ENCODE data around the gene MGMT. TPM values are rescaled to one million over a fixed set of nuclear protein-coding genes. Genes with fewer than 3 reads are reported as not detected.

MGMT gene
- polyA plus RNA-seq, 1 of the 3 experiments (the other 2 are of a cell fraction), result 10.8 TPM

DNA sequence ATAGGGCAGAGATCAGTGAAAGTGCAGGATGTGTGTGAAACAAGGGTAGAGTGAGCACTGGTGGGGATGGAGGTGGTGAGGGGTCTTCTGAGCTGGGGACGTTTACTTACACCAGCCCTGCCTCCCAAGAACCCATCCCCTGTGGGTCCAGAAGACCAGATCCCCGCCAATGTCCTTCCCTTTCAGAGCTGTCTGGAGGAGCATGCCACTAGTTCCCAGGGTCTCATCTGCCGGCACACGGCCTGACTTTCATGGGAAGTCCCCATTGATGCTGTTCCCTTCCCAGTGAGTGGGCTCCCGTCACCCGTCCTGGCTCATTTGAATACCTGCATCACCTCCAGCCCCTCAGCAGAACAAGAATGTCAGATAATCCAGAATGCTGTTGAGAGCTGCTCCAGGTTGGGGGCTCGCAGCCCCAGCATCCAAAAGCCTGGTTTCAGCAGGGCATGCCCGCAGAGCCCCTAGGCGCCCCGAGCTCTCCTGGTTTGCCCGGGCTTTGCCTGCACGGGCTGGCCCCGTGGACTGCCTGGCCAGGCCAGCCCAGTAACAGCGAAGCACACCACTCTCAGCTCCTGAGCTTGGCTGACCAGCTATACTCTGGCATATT is 246.7 kb downstream of the MGMT start (continued):
- TF ChIP-seq, protein P1, sequence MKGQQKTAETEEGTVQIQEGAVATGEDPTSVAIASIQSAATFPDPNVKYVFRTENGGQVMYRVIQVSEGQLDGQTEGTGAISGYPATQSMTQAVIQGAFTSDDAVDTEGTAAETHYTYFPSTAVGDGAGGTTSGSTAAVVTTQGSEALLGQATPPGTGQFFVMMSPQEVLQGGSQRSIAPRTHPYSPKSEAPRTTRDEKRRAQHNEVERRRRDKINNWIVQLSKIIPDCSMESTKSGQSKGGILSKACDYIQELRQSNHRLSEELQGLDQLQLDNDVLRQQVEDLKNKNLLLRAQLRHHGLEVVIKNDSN (IDR thresholded peaks at IDR 0.05; ENCODE audit: borderline replicate concordance, low read depth), result no peak
- no peak for TF ChIP-seq MXI1 (IDR thresholded peaks at IDR 0.05; ENCODE audit: low read depth, low read length)
- TF ChIP-seq RXRA (IDR thresholded peaks at IDR 0.05; ENCODE audit: borderline replicate concordance, low read depth), result no peak

DNA sequence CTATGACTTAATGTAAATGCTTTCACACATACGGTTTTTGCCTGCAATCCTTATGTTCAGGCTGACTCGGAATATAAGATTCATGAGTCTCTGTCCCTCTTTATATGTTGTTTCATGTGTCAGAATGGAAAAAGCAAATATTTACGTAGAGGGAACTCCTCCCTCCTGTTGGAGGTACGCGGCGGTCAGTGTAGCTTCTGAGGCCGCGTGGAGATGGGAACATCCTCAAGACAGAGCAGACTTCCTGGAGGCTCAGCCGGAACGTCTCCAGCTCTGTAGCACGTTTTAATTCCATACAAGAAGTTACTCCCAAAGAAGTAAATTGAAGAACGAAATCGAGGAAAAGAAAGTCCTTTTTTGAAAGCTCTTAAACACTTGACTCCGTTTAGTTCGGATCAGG is 248.8 kb downstream of the MGMT start:
- TF ChIP-seq FOXJ3 (CRISPR knock-in tag; IDR thresholded peaks at IDR 0.05) (no peak), FOXM1 (IDR thresholded peaks at IDR 0.05; ENCODE audit: low read depth) (no peak), RCOR1 (IDR thresholded peaks at IDR 0.05; ENCODE audit: low read length) (no peak), JUND (IDR thresholded peaks at IDR 0.05) (no peak), SMC3 (IDR thresholded peaks at IDR 0.05; ENCODE audit: low read depth, low read length) (no peak), EZH2phosphoT487 (IDR thresholded peaks at IDR 0.05; ENCODE audit: borderline replicate concordance, low read depth) (no peak), YY1 (IDR thresholded peaks at IDR 0.05; ENCODE audit: low read depth) (no peak), MXI1 (IDR thresholded peaks at IDR 0.05; ENCODE audit: low read depth, low read length) (no peak), NRF1 (IDR thresholded peaks at IDR 0.05; ENCODE audit: low read depth, low read length) (no peak), RFX5 (IDR thresholded peaks at IDR 0.05; ENCODE audit: low read length) (no peak)
- TF ChIP-seq, protein P2, sequence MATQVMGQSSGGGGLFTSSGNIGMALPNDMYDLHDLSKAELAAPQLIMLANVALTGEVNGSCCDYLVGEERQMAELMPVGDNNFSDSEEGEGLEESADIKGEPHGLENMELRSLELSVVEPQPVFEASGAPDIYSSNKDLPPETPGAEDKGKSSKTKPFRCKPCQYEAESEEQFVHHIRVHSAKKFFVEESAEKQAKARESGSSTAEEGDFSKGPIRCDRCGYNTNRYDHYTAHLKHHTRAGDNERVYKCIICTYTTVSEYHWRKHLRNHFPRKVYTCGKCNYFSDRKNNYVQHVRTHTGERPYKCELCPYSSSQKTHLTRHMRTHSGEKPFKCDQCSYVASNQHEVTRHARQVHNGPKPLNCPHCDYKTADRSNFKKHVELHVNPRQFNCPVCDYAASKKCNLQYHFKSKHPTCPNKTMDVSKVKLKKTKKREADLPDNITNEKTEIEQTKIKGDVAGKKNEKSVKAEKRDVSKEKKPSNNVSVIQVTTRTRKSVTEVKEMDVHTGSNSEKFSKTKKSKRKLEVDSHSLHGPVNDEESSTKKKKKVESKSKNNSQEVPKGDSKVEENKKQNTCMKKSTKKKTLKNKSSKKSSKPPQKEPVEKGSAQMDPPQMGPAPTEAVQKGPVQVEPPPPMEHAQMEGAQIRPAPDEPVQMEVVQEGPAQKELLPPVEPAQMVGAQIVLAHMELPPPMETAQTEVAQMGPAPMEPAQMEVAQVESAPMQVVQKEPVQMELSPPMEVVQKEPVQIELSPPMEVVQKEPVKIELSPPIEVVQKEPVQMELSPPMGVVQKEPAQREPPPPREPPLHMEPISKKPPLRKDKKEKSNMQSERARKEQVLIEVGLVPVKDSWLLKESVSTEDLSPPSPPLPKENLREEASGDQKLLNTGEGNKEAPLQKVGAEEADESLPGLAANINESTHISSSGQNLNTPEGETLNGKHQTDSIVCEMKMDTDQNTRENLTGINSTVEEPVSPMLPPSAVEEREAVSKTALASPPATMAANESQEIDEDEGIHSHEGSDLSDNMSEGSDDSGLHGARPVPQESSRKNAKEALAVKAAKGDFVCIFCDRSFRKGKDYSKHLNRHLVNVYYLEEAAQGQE (IDR thresholded peaks at IDR 0.05; ENCODE audit: low read depth, low read length), result no peak
- TF ChIP-seq, protein P3, sequence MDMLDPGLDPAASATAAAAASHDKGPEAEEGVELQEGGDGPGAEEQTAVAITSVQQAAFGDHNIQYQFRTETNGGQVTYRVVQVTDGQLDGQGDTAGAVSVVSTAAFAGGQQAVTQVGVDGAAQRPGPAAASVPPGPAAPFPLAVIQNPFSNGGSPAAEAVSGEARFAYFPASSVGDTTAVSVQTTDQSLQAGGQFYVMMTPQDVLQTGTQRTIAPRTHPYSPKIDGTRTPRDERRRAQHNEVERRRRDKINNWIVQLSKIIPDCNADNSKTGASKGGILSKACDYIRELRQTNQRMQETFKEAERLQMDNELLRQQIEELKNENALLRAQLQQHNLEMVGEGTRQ (IDR thresholded peaks at IDR 0.05; ENCODE audit: borderline replicate concordance, low read depth, low read length), result no peak
- TF ChIP-seq, protein P1 (IDR thresholded peaks at IDR 0.05; ENCODE audit: borderline replicate concordance, low read depth), result no peak
- TF ChIP-seq, protein P4, sequence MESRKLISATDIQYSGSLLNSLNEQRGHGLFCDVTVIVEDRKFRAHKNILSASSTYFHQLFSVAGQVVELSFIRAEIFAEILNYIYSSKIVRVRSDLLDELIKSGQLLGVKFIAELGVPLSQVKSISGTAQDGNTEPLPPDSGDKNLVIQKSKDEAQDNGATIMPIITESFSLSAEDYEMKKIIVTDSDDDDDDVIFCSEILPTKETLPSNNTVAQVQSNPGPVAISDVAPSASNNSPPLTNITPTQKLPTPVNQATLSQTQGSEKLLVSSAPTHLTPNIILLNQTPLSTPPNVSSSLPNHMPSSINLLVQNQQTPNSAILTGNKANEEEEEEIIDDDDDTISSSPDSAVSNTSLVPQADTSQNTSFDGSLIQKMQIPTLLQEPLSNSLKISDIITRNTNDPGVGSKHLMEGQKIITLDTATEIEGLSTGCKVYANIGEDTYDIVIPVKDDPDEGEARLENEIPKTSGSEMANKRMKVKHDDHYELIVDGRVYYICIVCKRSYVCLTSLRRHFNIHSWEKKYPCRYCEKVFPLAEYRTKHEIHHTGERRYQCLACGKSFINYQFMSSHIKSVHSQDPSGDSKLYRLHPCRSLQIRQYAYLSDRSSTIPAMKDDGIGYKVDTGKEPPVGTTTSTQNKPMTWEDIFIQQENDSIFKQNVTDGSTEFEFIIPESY (IDR thresholded peaks at IDR 0.05; ENCODE audit: borderline replicate concordance, low read depth), result no peak
- TF ChIP-seq, protein P5, sequence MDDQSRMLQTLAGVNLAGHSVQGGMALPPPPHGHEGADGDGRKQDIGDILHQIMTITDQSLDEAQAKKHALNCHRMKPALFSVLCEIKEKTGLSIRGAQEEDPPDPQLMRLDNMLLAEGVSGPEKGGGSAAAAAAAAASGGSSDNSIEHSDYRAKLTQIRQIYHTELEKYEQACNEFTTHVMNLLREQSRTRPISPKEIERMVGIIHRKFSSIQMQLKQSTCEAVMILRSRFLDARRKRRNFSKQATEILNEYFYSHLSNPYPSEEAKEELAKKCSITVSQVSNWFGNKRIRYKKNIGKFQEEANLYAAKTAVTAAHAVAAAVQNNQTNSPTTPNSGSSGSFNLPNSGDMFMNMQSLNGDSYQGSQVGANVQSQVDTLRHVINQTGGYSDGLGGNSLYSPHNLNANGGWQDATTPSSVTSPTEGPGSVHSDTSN (IDR thresholded peaks at IDR 0.05), result no peak
- TF ChIP-seq, protein P6, sequence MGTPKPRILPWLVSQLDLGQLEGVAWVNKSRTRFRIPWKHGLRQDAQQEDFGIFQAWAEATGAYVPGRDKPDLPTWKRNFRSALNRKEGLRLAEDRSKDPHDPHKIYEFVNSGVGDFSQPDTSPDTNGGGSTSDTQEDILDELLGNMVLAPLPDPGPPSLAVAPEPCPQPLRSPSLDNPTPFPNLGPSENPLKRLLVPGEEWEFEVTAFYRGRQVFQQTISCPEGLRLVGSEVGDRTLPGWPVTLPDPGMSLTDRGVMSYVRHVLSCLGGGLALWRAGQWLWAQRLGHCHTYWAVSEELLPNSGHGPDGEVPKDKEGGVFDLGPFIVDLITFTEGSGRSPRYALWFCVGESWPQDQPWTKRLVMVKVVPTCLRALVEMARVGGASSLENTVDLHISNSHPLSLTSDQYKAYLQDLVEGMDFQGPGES (IDR thresholded peaks at IDR 0.05; ENCODE audit: low read depth, low read length), result no peak
- TF ChIP-seq, protein P7, sequence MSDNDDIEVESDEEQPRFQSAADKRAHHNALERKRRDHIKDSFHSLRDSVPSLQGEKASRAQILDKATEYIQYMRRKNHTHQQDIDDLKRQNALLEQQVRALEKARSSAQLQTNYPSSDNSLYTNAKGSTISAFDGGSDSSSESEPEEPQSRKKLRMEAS (IDR thresholded peaks at IDR 0.05; ENCODE audit: low read depth), result no peak
- WGBS (ENCODE audit: low lambda C conversion rate), result 79% methylated on average over 15 of the region's 15 CpGs

More for the DNA sequence above, 248.8 kb downstream of the MGMT start:
- no peak overlapping the region for H3K4me2 ChIP-seq
- H3K9me3 ChIP-seq, result no peaks in the 10 kb centered on the region
- CTCF ChIA-PET, result no interaction called here
- H3K9me2 ChIP-seq, result no peaks in the 10 kb centered on the region
- H4K20me1 ChIP-seq (ENCODE audit: insufficient read depth), result no peaks in the 10 kb centered on the region
- no peak for DNase-seq
- H3K27ac ChIP-seq (ENCODE audit: low read depth in 2 of 2, low read length in 1 of 2), result no peak overlapping the region
- POLR2A ChIA-PET, result no interaction called here
- H3F3A ChIP-seq (replicated peaks; ENCODE audit: insufficient read depth), result no peaks in the 10 kb centered on the region
- no peak overlapping the region for H3K4me3 ChIP-seq (ENCODE audit: low read depth in 2 of 2, low read length in 1 of 2)
- H3K4me1 ChIP-seq (ENCODE audit: control insufficient read depth in 1 of 2, insufficient read depth in 2 of 2, low read depth in 1 of 2, low read length in 1 of 2), result peaks cover 0 to 3% of the 10 kb centered on the region in 2 experiments; a peak in 1 of 4 replicates
- H3K27me3 ChIP-seq (ENCODE audit: insufficient read depth), result no peaks in the 10 kb centered on the region
- no peak overlapping the region for H2AFZ ChIP-seq (ENCODE audit: low read depth)
- no peaks in the 10 kb centered on the region for H3K36me3 ChIP-seq (replicated peaks in 1 of 2; ENCODE audit: control insufficient read depth in 1 of 2, insufficient read depth in 2 of 2, low read length in 1 of 2)
- H3K79me2 ChIP-seq (ENCODE audit: insufficient read depth), result no peaks in the 10 kb centered on the region
- no peak overlapping the region for H3K9ac ChIP-seq

Data from SK-N-SH (cell line).